Cardiac fibroblast (primary cell): ENCODE data around the gene PGM2.

Source experiments
- DNase-seq, 2 donors: peaks; one replicate each; pipeline versions ENCODE4 v3.0.0 to v3.0.0-alpha.2; 2010; ENCODE audit warnings: low read depth in 2 of 2
- H3K4me3 ChIP-seq, 2 donors: replicated peaks in 1 of 2; 1 replicate in 1 of 2; 2 replicates in 1 of 2; pipeline ENCODE4 v1.5.1; 2011; ENCODE audit warnings: low read depth in 2 of 2, low read length in 2 of 2, mild to moderate bottlenecking in 2 of 2, moderate library complexity in 1 of 2
- CTCF ChIP-seq: IDR thresholded peaks from one replicate; pipeline ENCODE4 v1.5.1; 2011; ENCODE audit warnings: low read depth, mild to moderate bottlenecking, low read length, inconsistent platforms

The PGM2 gene

DNA sequence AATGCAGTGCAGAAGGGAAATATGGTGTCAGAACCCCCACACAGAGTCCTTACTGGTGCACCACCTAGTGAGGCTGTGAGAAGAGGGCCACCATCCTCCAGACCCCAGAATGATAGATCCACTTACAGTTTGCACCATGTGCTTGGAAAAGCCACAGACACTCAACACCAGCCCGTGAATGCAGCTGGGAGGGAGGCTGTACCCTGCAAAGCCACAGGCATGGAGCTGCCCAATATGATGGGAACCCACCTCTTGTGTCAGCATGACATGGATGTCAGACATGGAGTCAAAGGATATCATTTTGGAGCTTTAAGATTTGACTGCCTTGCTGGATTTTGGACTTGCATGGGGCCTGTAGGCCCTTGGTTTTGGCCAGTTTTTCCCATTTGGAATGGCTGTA lies 34.2 kb upstream of the PGM2 start:
- no peak overlapping the region for H3K4me3 ChIP-seq
- no peak for TF ChIP-seq CTCF
- no peak for DNase-seq

GRCh38 chr4:37793562-37793961 lies 32.9 kb upstream of the PGM2 start:
- DNase-seq: peak; percentile 49 to 54
- no peak overlapping the region for H3K4me3 ChIP-seq
- peak; percentile 80 for TF ChIP-seq CTCF

DNA sequence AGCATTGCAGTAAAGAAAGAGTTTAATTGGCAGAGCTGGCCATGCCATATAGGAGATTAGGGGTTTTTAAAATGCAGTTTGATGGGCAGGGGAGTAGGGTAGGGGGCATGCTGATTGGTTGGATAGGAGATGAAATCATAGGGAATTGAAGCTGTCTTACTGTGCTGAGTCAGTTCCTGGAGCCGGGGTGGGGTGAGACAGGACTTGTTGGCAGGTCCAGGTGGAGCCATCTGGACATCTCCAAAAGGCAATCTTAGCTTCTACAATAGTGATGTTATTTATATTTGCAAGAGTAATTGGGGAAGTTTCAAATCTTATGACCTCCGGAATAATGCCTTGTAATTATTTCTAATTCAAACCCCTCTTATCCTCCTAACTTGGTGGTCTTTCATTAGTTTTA lies 32.4 kb upstream of the PGM2 start:
- H3K4me3 ChIP-seq: no peak overlapping the region
- TF ChIP-seq CTCF: no peak
- no peak for DNase-seq

- no peak overlapping the region for H3K4me3 ChIP-seq
- DNase-seq: no peak
- no peak for TF ChIP-seq CTCF
Observed at GRCh38 chr4:37795581-37796195, 30.8 kb upstream of the PGM2 start.

GRCh38 chr4:37797374-37797773 lies 29.1 kb upstream of the PGM2 start:
- no peak for DNase-seq
- no peak for TF ChIP-seq CTCF
- H3K4me3 ChIP-seq: no peak overlapping the region

GRCh38 chr4:37797923-37798322 lies 28.6 kb upstream of the PGM2 start:
- no peak overlapping the region for H3K4me3 ChIP-seq
- no peak for TF ChIP-seq CTCF
- DNase-seq: no peak

DNA sequence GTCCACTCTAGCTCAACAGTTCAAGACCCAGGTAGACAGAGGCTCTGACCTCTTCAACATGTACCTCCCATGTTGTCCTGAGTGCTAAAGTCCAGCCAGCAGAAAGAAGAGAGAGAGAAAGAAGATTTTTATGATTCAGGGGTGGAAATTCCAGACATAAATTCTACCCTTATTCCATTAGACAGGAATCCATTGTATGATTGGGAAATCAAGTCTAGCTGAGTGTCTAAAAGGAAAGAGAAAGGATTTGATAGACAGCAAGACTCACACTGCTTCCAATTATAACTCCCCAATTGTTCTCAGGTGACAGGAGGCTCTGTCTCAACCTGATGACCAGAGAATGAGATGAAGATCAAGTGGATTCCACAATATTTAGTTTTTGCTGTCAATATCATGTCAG lies 27.9 kb upstream of the PGM2 start:
- TF ChIP-seq CTCF: no peak
- no peak overlapping the region for H3K4me3 ChIP-seq
- no peak for DNase-seq
